Keratinocyte (primary cell): ENCODE data around the gene BCAS3. TPM values are rescaled to one million over a fixed set of nuclear protein-coding genes. Genes with fewer than 3 reads are reported as not detected.

Source experiments
- DNase-seq: peaks from one replicate; pipeline ENCODE4 v3.0.0-alpha.2; 2011; ENCODE audit warnings: low read depth, missing footprints, low spot score
- FAIRE-seq: peaks from 2 replicates; lab custom pipeline; 2011; peaks lifted over from hg19 to GRCh38; lab: Jason Lieb, UNC
- H2AFZ ChIP-seq: 2 replicates; pipeline ENCODE4 v1.6.0; 2012; ENCODE audit warnings: low read length, control low read depth, inconsistent platforms; ENCODE audit not compliant: control insufficient read depth
- H3K27ac ChIP-seq: 2 replicates; pipeline ENCODE4 v1.5.1; 2011; ENCODE audit warnings: low read length; ENCODE audit not compliant: control insufficient read depth, insufficient read depth
- H3K27me3 ChIP-seq: 3 replicates; pipeline ENCODE4 v1.6.0; 2011; ENCODE audit warnings: low read length; ENCODE audit not compliant: control insufficient read depth, insufficient read depth; ENCODE audit errors: extremely low read depth
- H3K36me3 ChIP-seq, 2 experiments: 2 replicates in 1 of 2; 3 replicates in 1 of 2; pipeline ENCODE4 v1.5.1; 2011; ENCODE audit warnings: low read length in 2 of 2, mild to moderate bottlenecking in 1 of 2; ENCODE audit not compliant: control insufficient read depth in 2 of 2, insufficient read depth in 2 of 2; ENCODE audit errors: extremely low read depth in 1 of 2
- H3K4me1 ChIP-seq: 3 replicates; pipeline ENCODE4 v1.5.1; 2011; ENCODE audit warnings: low read length; ENCODE audit not compliant: control insufficient read depth, insufficient read depth; ENCODE audit errors: extremely low read depth
- H3K4me2 ChIP-seq: 3 replicates; pipeline ENCODE4 v1.6.0; 2011; ENCODE audit warnings: low read depth, low read length; ENCODE audit not compliant: control insufficient read depth, insufficient read depth; ENCODE audit errors: extremely low read depth
- H3K4me3 ChIP-seq, 3 experiments: fragments of 200-600 bp in 1 of 3; sonication (generic) in 1 of 3; 2 replicates in 2 of 3; 3 replicates in 1 of 3; pipeline ENCODE4 v1.5.1; 2011 to 2016; ENCODE audit warnings: low read length in 3 of 3, mild to moderate bottlenecking in 3 of 3, control low read depth in 2 of 3, inconsistent platforms in 1 of 3, low read depth in 1 of 3, mixed read lengths in 1 of 3, mixed run types in 1 of 3, moderate library complexity in 1 of 3; ENCODE audit not compliant: control insufficient read depth in 2 of 3, insufficient read depth in 2 of 3; ENCODE audit errors: extremely low read depth in 1 of 3
- H3K79me2 ChIP-seq: 2 replicates; pipeline ENCODE4 v1.6.0; 2012; ENCODE audit warnings: low read length; ENCODE audit not compliant: control insufficient read depth, insufficient read depth
- H3K9ac ChIP-seq: 3 replicates; pipeline ENCODE4 v1.6.0; 2011; ENCODE audit warnings: low read length; ENCODE audit not compliant: control insufficient read depth, insufficient read depth; ENCODE audit errors: extremely low read depth
- H3K9me1 ChIP-seq: 3 replicates; pipeline ENCODE4 v1.6.0; 2011; ENCODE audit warnings: low read length; ENCODE audit not compliant: control insufficient read depth, insufficient read depth; ENCODE audit errors: extremely low read depth
- H3K9me3 ChIP-seq: 2 replicates; pipeline ENCODE4 v1.5.1; 2012; ENCODE audit warnings: low read depth, low read length; ENCODE audit not compliant: control insufficient read depth
- H4K20me1 ChIP-seq: 3 replicates; pipeline ENCODE4 v1.6.0; 2011; ENCODE audit warnings: low read length; ENCODE audit not compliant: control insufficient read depth, insufficient read depth; ENCODE audit errors: extremely low read depth
- CTCF ChIP-seq, 3 experiments: IDR thresholded peaks in 1 of 3; conservative IDR thresholded peaks in 1 of 3; optimal IDR thresholded peaks in 1 of 3; 2 replicates in 2 of 3; 3 replicates in 1 of 3; pipeline versions ENCODE3 to v1.5.1; 2011; ENCODE audit warnings: low read length in 3 of 3, mild to moderate bottlenecking in 3 of 3, moderate library complexity in 2 of 3, control low read depth in 1 of 3, inconsistent platforms in 1 of 3; ENCODE audit not compliant: insufficient read depth in 2 of 3; ENCODE audit errors: extremely low read depth in 1 of 3
- EZH2 ChIP-seq: IDR thresholded peaks from one replicate; pipeline ENCODE4 v1.6.1; 2012; ENCODE audit warnings: inconsistent platforms, mild to moderate bottlenecking, low read length, moderate library complexity
- dilution Hi-C: fragments of 300-500 bp; cut with MboI; formaldehyde crosslinking; loops from one replicate; pipeline ENCODE4 v1.7.0; 2020; ENCODE audit warnings: low sequenced_read_pairs; ENCODE audit not compliant: extremely low pct_ligation_motif_present
- polyA plus RNA-seq, 5 experiments: library from polyadenylated mRNA; depleted of rRNA in 3 of 5; stranded (reverse) in 3 of 5; stranded (forward) in 1 of 5; unstranded in 1 of 5; fragments of >200 nt; gene quantifications; 1 replicate in 1 of 5; 2 replicates in 3 of 5; 3 replicates in 1 of 5; pipeline versions ENCODE4 v1.2.1 to v1.2.3, GENCODE V29; 2011 to 2012; ENCODE audit warnings: missing spikeins in 2 of 5, low read depth in 1 of 5, low replicate concordance in 1 of 5

The BCAS3 gene
- polyA plus RNA-seq, 1 donor (not counting 4 experiments of a cell fraction or from before 2014, with no cell fraction given): 11.8 TPM

GRCh38 chr17:60920107-60920506 is 242.5 kb downstream of the BCAS3 start:
- no peak for DNase-seq
- dilution Hi-C loops: no loop called here
- FAIRE-seq: no peak

GRCh38 chr17:60923000-60923399 is 245.3 kb downstream of the BCAS3 start:
- dilution Hi-C loops: no loop called here
- Histone ChIP-seq H3K4me1 (no peaks in the 10 kb centered on the region), H3K27me3 (no peaks in the 10 kb centered on the region), H3K27ac (no peak overlapping the region), H3K9me1 (no peaks in the 10 kb centered on the region), H3K4me2 (no peak overlapping the region), H3K4me3 (no peak overlapping the region), H3K36me3 (no peaks in the 10 kb centered on the region), H3K9ac (no peak overlapping the region), H3K79me2 (no peaks in the 10 kb centered on the region), H4K20me1 (no peaks in the 10 kb centered on the region), H2AFZ (no peak overlapping the region), H3K9me3 (no peaks in the 10 kb centered on the region)
- DNase-seq: no peak
- TF ChIP-seq CTCF (optimal IDR thresholded peaks at IDR 0.05 in 1 of 3, IDR thresholded peaks at IDR 0.05 in 1 of 3, conservative IDR thresholded peaks at IDR 0.05 in 1 of 3; ENCODE audit: extremely low read depth in 1 of 3, insufficient read depth in 2 of 3, low read length in 3 of 3) (no peak), EZH2 (no peak)
- no peak for FAIRE-seq

More at GRCh38 chr17:60920107-60920506, 242.5 kb downstream of the BCAS3 start:
- H3K27ac ChIP-seq: no peak overlapping the region
- H3K9me1 ChIP-seq: no peaks in the 10 kb centered on the region
- H3K79me2 ChIP-seq: no peaks in the 10 kb centered on the region
- no peak overlapping the region for H3K4me3 ChIP-seq
- no peak overlapping the region for H3K4me2 ChIP-seq
- no peaks in the 10 kb centered on the region for H3K4me1 ChIP-seq
- H3K27me3 ChIP-seq: no peaks in the 10 kb centered on the region
- H4K20me1 ChIP-seq: no peaks in the 10 kb centered on the region
- H3K36me3 ChIP-seq: no peaks in the 10 kb centered on the region
- H2AFZ ChIP-seq: no peak overlapping the region
- TF ChIP-seq CTCF (optimal IDR thresholded peaks at IDR 0.05 in 1 of 3, IDR thresholded peaks at IDR 0.05 in 1 of 3, conservative IDR thresholded peaks at IDR 0.05 in 1 of 3; ENCODE audit: extremely low read depth in 1 of 3, insufficient read depth in 2 of 3, low read length in 3 of 3) (no peak), EZH2 (no peak)
- H3K9me3 ChIP-seq: no peaks in the 10 kb centered on the region
- no peak overlapping the region for H3K9ac ChIP-seq
